Keratinocyte (primary cell): Measurements from ENCODE around the gene OR1E2. TPM values are rescaled to one million over a fixed set of nuclear protein-coding genes. Genes with fewer than 3 reads are reported as not detected.
"Not testable (repeated sequence)": the region's sequence is repeated elsewhere in the genome, so short reads cannot be mapped to it uniquely, and the experiment has no call there.

Experiments used
- DNase-seq: peaks from one replicate; pipeline ENCODE4 v3.0.0-alpha.2; 2011; ENCODE audit warnings: low read depth, missing footprints, low spot score
- FAIRE-seq: peaks from 2 replicates; lab custom pipeline; 2011; peaks lifted over from hg19 to GRCh38; lab: Jason Lieb, UNC
- H2AFZ ChIP-seq: 2 replicates; pipeline ENCODE4 v1.6.0; 2012; ENCODE audit warnings: low read length, control low read depth, inconsistent platforms; ENCODE audit not compliant: control insufficient read depth
- H3K27ac ChIP-seq: 2 replicates; pipeline ENCODE4 v1.5.1; 2011; ENCODE audit warnings: low read length; ENCODE audit not compliant: control insufficient read depth, insufficient read depth
- H3K27me3 ChIP-seq: 3 replicates; pipeline ENCODE4 v1.6.0; 2011; ENCODE audit warnings: low read length; ENCODE audit not compliant: control insufficient read depth, insufficient read depth; ENCODE audit errors: extremely low read depth
- H3K36me3 ChIP-seq, 2 experiments: 2 replicates in 1 of 2; 3 replicates in 1 of 2; pipeline ENCODE4 v1.5.1; 2011; ENCODE audit warnings: low read length in 2 of 2, mild to moderate bottlenecking in 1 of 2; ENCODE audit not compliant: control insufficient read depth in 2 of 2, insufficient read depth in 2 of 2; ENCODE audit errors: extremely low read depth in 1 of 2
- H3K4me1 ChIP-seq: 3 replicates; pipeline ENCODE4 v1.5.1; 2011; ENCODE audit warnings: low read length; ENCODE audit not compliant: control insufficient read depth, insufficient read depth; ENCODE audit errors: extremely low read depth
- H3K4me2 ChIP-seq: 3 replicates; pipeline ENCODE4 v1.6.0; 2011; ENCODE audit warnings: low read depth, low read length; ENCODE audit not compliant: control insufficient read depth, insufficient read depth; ENCODE audit errors: extremely low read depth
- H3K4me3 ChIP-seq, 3 experiments: fragments of 200-600 bp in 1 of 3; sonication (generic) in 1 of 3; 2 replicates in 2 of 3; 3 replicates in 1 of 3; pipeline ENCODE4 v1.5.1; 2011 to 2016; ENCODE audit warnings: low read length in 3 of 3, mild to moderate bottlenecking in 3 of 3, control low read depth in 2 of 3, inconsistent platforms in 1 of 3, low read depth in 1 of 3, mixed read lengths in 1 of 3, mixed run types in 1 of 3, moderate library complexity in 1 of 3; ENCODE audit not compliant: control insufficient read depth in 2 of 3, insufficient read depth in 2 of 3; ENCODE audit errors: extremely low read depth in 1 of 3
- H3K79me2 ChIP-seq: 2 replicates; pipeline ENCODE4 v1.6.0; 2012; ENCODE audit warnings: low read length; ENCODE audit not compliant: control insufficient read depth, insufficient read depth
- H3K9ac ChIP-seq: 3 replicates; pipeline ENCODE4 v1.6.0; 2011; ENCODE audit warnings: low read length; ENCODE audit not compliant: control insufficient read depth, insufficient read depth; ENCODE audit errors: extremely low read depth
- H3K9me1 ChIP-seq: 3 replicates; pipeline ENCODE4 v1.6.0; 2011; ENCODE audit warnings: low read length; ENCODE audit not compliant: control insufficient read depth, insufficient read depth; ENCODE audit errors: extremely low read depth
- H3K9me3 ChIP-seq: 2 replicates; pipeline ENCODE4 v1.5.1; 2012; ENCODE audit warnings: low read depth, low read length; ENCODE audit not compliant: control insufficient read depth
- H4K20me1 ChIP-seq: 3 replicates; pipeline ENCODE4 v1.6.0; 2011; ENCODE audit warnings: low read length; ENCODE audit not compliant: control insufficient read depth, insufficient read depth; ENCODE audit errors: extremely low read depth
- CTCF ChIP-seq, 3 experiments: IDR thresholded peaks in 1 of 3; conservative IDR thresholded peaks in 1 of 3; optimal IDR thresholded peaks in 1 of 3; 2 replicates in 2 of 3; 3 replicates in 1 of 3; pipeline versions ENCODE3 to v1.5.1; 2011; ENCODE audit warnings: low read length in 3 of 3, mild to moderate bottlenecking in 3 of 3, moderate library complexity in 2 of 3, control low read depth in 1 of 3, inconsistent platforms in 1 of 3; ENCODE audit not compliant: insufficient read depth in 2 of 3; ENCODE audit errors: extremely low read depth in 1 of 3
- EZH2 ChIP-seq: IDR thresholded peaks from one replicate; pipeline ENCODE4 v1.6.1; 2012; ENCODE audit warnings: inconsistent platforms, mild to moderate bottlenecking, low read length, moderate library complexity
- dilution Hi-C: fragments of 300-500 bp; cut with MboI; formaldehyde crosslinking; loops from one replicate; pipeline ENCODE4 v1.7.0; 2020; ENCODE audit warnings: low sequenced_read_pairs; ENCODE audit not compliant: extremely low pct_ligation_motif_present
- polyA plus RNA-seq, 5 experiments: library from polyadenylated mRNA; depleted of rRNA in 3 of 5; stranded (reverse) in 3 of 5; stranded (forward) in 1 of 5; unstranded in 1 of 5; fragments of >200 nt; gene quantifications; 1 replicate in 1 of 5; 2 replicates in 3 of 5; 3 replicates in 1 of 5; pipeline versions ENCODE4 v1.2.1 to v1.2.3, GENCODE V29; 2011 to 2012; ENCODE audit warnings: missing spikeins in 2 of 5, low read depth in 1 of 5, low replicate concordance in 1 of 5

The OR1E2 gene
- polyA plus RNA-seq, 1 donor (not counting 4 experiments of a cell fraction or from before 2014, with no cell fraction given) = not detected

- Histone ChIP-seq H3K4me2 (no peak overlapping the region), H3K27me3 (no peaks in the 10 kb centered on the region), H2AFZ (no peak overlapping the region), H3K9me3 (no peaks in the 10 kb centered on the region), H3K4me1 (no peaks in the 10 kb centered on the region), H3K79me2 (no peaks in the 10 kb centered on the region), H3K9ac (no peak overlapping the region), H3K36me3 (no peaks in the 10 kb centered on the region), H3K4me3 (no peak overlapping the region), H3K27ac (no peak overlapping the region), H4K20me1 (no peaks in the 10 kb centered on the region), H3K9me1 (no peaks in the 10 kb centered on the region)
- no peak for DNase-seq
- dilution Hi-C loops = no loop called here
- FAIRE-seq = no peak
- TF ChIP-seq EZH2 (no peak), CTCF (optimal IDR thresholded peaks at IDR 0.05 in 1 of 3, IDR thresholded peaks at IDR 0.05 in 1 of 3, conservative IDR thresholded peaks at IDR 0.05 in 1 of 3; ENCODE audit: extremely low read depth in 1 of 3, insufficient read depth in 2 of 3, low read length in 3 of 3) (no peak)
These were observed 35.9 kb upstream of the OR1E2 start for GRCh38 chr17:3469529-3469928.

- H2AFZ ChIP-seq, H3K4me3 ChIP-seq, H3K27ac ChIP-seq, H3K4me1 ChIP-seq, H3K36me3 ChIP-seq, H3K4me2 ChIP-seq, FAIRE-seq, H3K9me3 ChIP-seq, dilution Hi-C loops, DNase-seq, H3K79me2 ChIP-seq, H4K20me1 ChIP-seq, H3K9ac ChIP-seq, H3K27me3 ChIP-seq, H3K9me1 ChIP-seq: not testable (repeated sequence)
These were observed 32.7 kb upstream of the OR1E2 start for GRCh38 chr17:3466355-3466754.

- Histone ChIP-seq H3K4me3 (no peak overlapping the region), H3K9me1 (no peaks in the 10 kb centered on the region), H3K9me3 (no peaks in the 10 kb centered on the region), H2AFZ (no peak overlapping the region), H3K79me2 (no peaks in the 10 kb centered on the region), H3K36me3 (no peaks in the 10 kb centered on the region), H3K27ac (no peak overlapping the region), H3K4me1 (peaks cover 2% of the 10 kb centered on the region), H3K27me3 (no peaks in the 10 kb centered on the region), H3K4me2 (no peak overlapping the region), H4K20me1 (no peaks in the 10 kb centered on the region), H3K9ac (no peak overlapping the region)
- dilution Hi-C loops = no loop called here
- no peak for TF ChIP-seq EZH2
- TF ChIP-seq CTCF (optimal IDR thresholded peaks at IDR 0.05 in 1 of 3, IDR thresholded peaks at IDR 0.05 in 1 of 3, conservative IDR thresholded peaks at IDR 0.05 in 1 of 3; ENCODE audit: extremely low read depth in 1 of 3, insufficient read depth in 2 of 3, low read length in 3 of 3) = no peak
- DNase-seq (no peak), FAIRE-seq (no peak)
These were observed 14.5 kb upstream of the OR1E2 start for GRCh38 chr17:3448059-3448665.
